ENCODE data around the gene FLT1. TPM values are rescaled to one million over a fixed set of nuclear protein-coding genes. Genes with fewer than 3 reads are reported as not detected.

FLT1 gene
- total RNA-seq, 1 experiment from 2014 or later = 0.25 TPM

GRCh38 chr13:28306325-28306724 is 188.6 kb downstream of the FLT1 start:
- H3K27me3 ChIP-seq (ENCODE audit: insufficient read depth, low read length) = no peaks in the 10 kb centered on the region
- H3K9me2 ChIP-seq (ENCODE audit: insufficient read depth) = no peaks in the 10 kb centered on the region
- H2AFZ ChIP-seq (ENCODE audit: low read depth, low read length, poor library complexity, severe bottlenecking) = no peak overlapping the region
- ChIA-PET POLR2A (no interaction called here), RAD21 (ENCODE audit: low non-redundant PET in 1 of 2, low total read pairs in 2 of 2, uncharacterized antibody in 2 of 2, unreplicated experiment in 2 of 2) (no interaction called here), CTCF (no interaction called here)
- H3K4me3 ChIP-seq (replicated peaks in 1 of 2; ENCODE audit: low read depth in 1 of 2, low read length in 2 of 2) = no peak overlapping the region
- H3K4me1 ChIP-seq (ENCODE audit: control insufficient read depth in 1 of 2, insufficient read depth in 2 of 2, low read length in 2 of 2) = no peaks in the 10 kb centered on the region
- H3K79me2 ChIP-seq (ENCODE audit: insufficient read depth, low read length) = no peaks in the 10 kb centered on the region
- TF ChIP-seq SP1 (IDR thresholded peaks at IDR 0.05; ENCODE audit: low read depth) (no peak), JUND (IDR thresholded peaks at IDR 0.05) (no peak), POLR2A (IDR thresholded peaks at IDR 0.05; ENCODE audit: borderline replicate concordance, extremely low read depth, insufficient read depth, insufficient read length) (no peak), ZBTB33 (IDR thresholded peaks at IDR 0.05; ENCODE audit: extremely low read depth, insufficient replicate concordance, low read length) (no peak), ATF3 (IDR thresholded peaks at IDR 0.05) (no peak), REST (IDR thresholded peaks at IDR 0.05; ENCODE audit: low read depth) (no peak), EZH2phosphoT487 (IDR thresholded peaks at IDR 0.05; ENCODE audit: borderline replicate concordance) (no peak), EZH2 (IDR thresholded peaks at IDR 0.05) (no peak), SRF (IDR thresholded peaks at IDR 0.05; ENCODE audit: low read depth) (no peak), CTCF (IDR thresholded peaks at IDR 0.05 in 2 of 3, conservative IDR thresholded peaks at IDR 0.05 in 1 of 3; ENCODE audit: borderline replicate concordance in 1 of 3, insufficient read depth in 1 of 3, low read depth in 2 of 3, low read length in 2 of 3) (no peak), CEBPB (IDR thresholded peaks at IDR 0.05; ENCODE audit: low read depth) (no peak), SIN3A (IDR thresholded peaks at IDR 0.05; ENCODE audit: low read depth) (no peak), EGR1 (IDR thresholded peaks at IDR 0.05; ENCODE audit: low read depth) (no peak), POLR2AphosphoS5 (IDR thresholded peaks at IDR 0.05; ENCODE audit: low read depth, low read length) (no peak), ZNF274 (IDR thresholded peaks at IDR 0.05; ENCODE audit: low read depth, low read length) (no peak), FOSL1 (IDR thresholded peaks at IDR 0.05; ENCODE audit: low read depth) (no peak), ELF1 (IDR thresholded peaks at IDR 0.05; ENCODE audit: borderline replicate concordance, low read depth) (no peak), YY1 (IDR thresholded peaks at IDR 0.05; ENCODE audit: extremely low read depth, insufficient replicate concordance, low read depth, low read length) (no peak), RAD21 (IDR thresholded peaks at IDR 0.05; ENCODE audit: low read depth) (no peak)
- H3K27ac ChIP-seq (ENCODE audit: low read depth, low read length) = no peak overlapping the region
- H3K36me3 ChIP-seq (ENCODE audit: control insufficient read depth in 1 of 2, insufficient read depth in 2 of 2, low read length in 2 of 2) = no peaks in the 10 kb centered on the region
- H3K9me3 ChIP-seq (ENCODE audit: control insufficient read depth in 1 of 2, insufficient read depth in 1 of 2, low read depth in 1 of 2, low read length in 2 of 2) = no peaks in the 10 kb centered on the region
- DNase-seq (ENCODE audit: low read depth, low spot score) (no peak), ATAC-seq (no peak)
- BruUV-seq (replicated peaks) = no TSS peak
- intact Hi-C loops (cut with micrococcal nuclease) = no loop called here
- H3K4me2 ChIP-seq (ENCODE audit: low read length) = no peak overlapping the region
- H3K9ac ChIP-seq (ENCODE audit: low read length) = no peak overlapping the region
- no peaks in the 10 kb centered on the region for H4K20me1 ChIP-seq (ENCODE audit: insufficient read depth)
